HCT116 (cell line): ENCODE data around the gene DYNC2H1. TPM values are rescaled to one million over a fixed set of nuclear protein-coding genes. Genes with fewer than 3 reads are reported as not detected.

Source experiments
- ATAC-seq: fragments of 200-7000 bp; cut with Tn5 transposase; 2 replicates; pipeline ENCODE4 v1.9.1; 2020; ENCODE audit warnings: mild to moderate bottlenecking, moderate library complexity
- BruUV-seq: library from RNA; stranded (reverse); fragments of 400-500 nt; replicated peaks from 2 replicates; lab custom pipeline; 2021; lab: Mats Ljungman, UMichigan
- CTCF ChIA-PET: fragments of 300-600 bp; sonication (Branson Sonifier 250); formaldehyde crosslinking; loops from one replicate; lab custom pipeline; 2021; ENCODE audit warnings: antibody characterized with exemption; lab: Charles Lee
- POLR2A ChIA-PET: fragments of 300-600, 350-600 bp; sonication (Branson Sonifier 250); formaldehyde crosslinking; loops from one replicate; lab custom pipeline; 2021; ENCODE audit warnings: antibody characterized with exemption; lab: Charles Lee
- RAD21 ChIA-PET, 2 experiments: fragments of 300-600 bp; sonication (Branson Sonifier 250); formaldehyde crosslinking; loops; one replicate each; lab custom pipeline; 2023; ENCODE audit warnings: low total read pairs in 2 of 2; ENCODE audit not compliant: uncharacterized antibody in 2 of 2, unreplicated experiment in 2 of 2, low non-redundant PET in 1 of 2; lab: Charles Lee
- DNase-seq: peaks from one replicate; pipeline ENCODE4 v3.0.0-alpha.2; 2010; ENCODE audit warnings: low read depth, low spot score
- H2AFZ ChIP-seq: fragments of 200-600 bp; shearing (Covaris generic), sonication (generic); 2 replicates; pipeline ENCODE4 v1.6.1; 2017; ENCODE audit warnings: low read depth, mixed run types, mixed read lengths, antibody characterized with exemption, low read length; ENCODE audit not compliant: poor library complexity, severe bottlenecking
- H3K27ac ChIP-seq: 2 replicates; pipeline ENCODE4 v1.5.1; 2012; ENCODE audit warnings: low read depth, low read length
- H3K27me3 ChIP-seq: fragments of 200-600 bp; sonication (generic); 2 replicates; pipeline ENCODE4 v1.6.1; 2016; ENCODE audit warnings: mixed run types, low read length, mixed read lengths; ENCODE audit not compliant: insufficient read depth
- H3K36me3 ChIP-seq, 2 experiments: fragments of 200-500 bp in 1 of 2; fragments of 200-600 bp in 1 of 2; sonication (Bioruptor generic) in 1 of 2; sonication (generic) in 1 of 2; 2 replicates each; pipeline versions ENCODE4 v1.5.1 to v1.6.1; 2014 to 2016; ENCODE audit warnings: low read length in 2 of 2, inconsistent platforms in 1 of 2, mixed read lengths in 1 of 2, mixed run types in 1 of 2; ENCODE audit not compliant: insufficient read depth in 2 of 2, control insufficient read depth in 1 of 2
- H3K4me1 ChIP-seq, 2 experiments: fragments of 200-600 bp in 1 of 2; sonication (generic) in 1 of 2; 2 replicates each; pipeline versions ENCODE4 v1.5.1 to v1.6.1; 2012 to 2017; ENCODE audit warnings: low read length in 2 of 2, inconsistent platforms in 1 of 2, mild to moderate bottlenecking in 1 of 2, mixed read lengths in 1 of 2, mixed run types in 1 of 2, moderate library complexity in 1 of 2; ENCODE audit not compliant: insufficient read depth in 2 of 2, control insufficient read depth in 1 of 2
- H3K4me2 ChIP-seq: fragments of 200-600 bp; sonication (generic); 2 replicates; pipeline ENCODE4 v1.6.1; 2017; ENCODE audit warnings: mixed run types, low read length, mixed read lengths
- H3K4me3 ChIP-seq, 2 experiments: fragments of 200-600 bp in 1 of 2; sonication (generic) in 1 of 2; replicated peaks in 1 of 2; 2 replicates each; pipeline ENCODE4 v1.5.1; 2011 to 2016; ENCODE audit warnings: low read length in 2 of 2, control low read depth in 1 of 2, low read depth in 1 of 2, mild to moderate bottlenecking in 1 of 2, mixed read lengths in 1 of 2, mixed run types in 1 of 2
- H3K79me2 ChIP-seq: fragments of 200-600 bp; sonication (generic); 2 replicates; pipeline ENCODE4 v1.6.1; 2017; ENCODE audit warnings: mild to moderate bottlenecking, mixed run types, low read length, moderate library complexity, mixed read lengths; ENCODE audit not compliant: insufficient read depth
- H3K9ac ChIP-seq: fragments of 200-600 bp; sonication (generic); 2 replicates; pipeline ENCODE4 v1.6.1; 2016; ENCODE audit warnings: low read length, mixed read lengths
- H3K9me2 ChIP-seq: fragments of 200-600 bp; sonication (generic), shearing (Covaris generic); 2 replicates; pipeline ENCODE4 v1.6.1; 2017; ENCODE audit warnings: mixed run types, mild to moderate bottlenecking, moderate library complexity; ENCODE audit not compliant: insufficient read depth
- H3K9me3 ChIP-seq, 2 experiments: fragments of 200-500 bp in 1 of 2; fragments of 200-600 bp in 1 of 2; sonication (Bioruptor generic) in 1 of 2; sonication (generic) in 1 of 2; 2 replicates each; pipeline ENCODE4 v1.6.1; 2014 to 2017; ENCODE audit warnings: low read length in 2 of 2, mixed read lengths in 2 of 2, inconsistent platforms in 1 of 2, low read depth in 1 of 2, mild to moderate bottlenecking in 1 of 2, mixed run types in 1 of 2, moderate library complexity in 1 of 2; ENCODE audit not compliant: control insufficient read depth in 1 of 2, insufficient read depth in 1 of 2
- H4K20me1 ChIP-seq: fragments of 200-600 bp; sonication (generic), shearing (Covaris generic); 2 replicates; pipeline ENCODE4 v1.6.1; 2017; ENCODE audit warnings: mixed run types, mild to moderate bottlenecking, moderate library complexity; ENCODE audit not compliant: insufficient read depth
- CEBPB ChIP-seq: IDR thresholded peaks from 2 replicates; pipeline ENCODE4 v1.6.1; 2012; ENCODE audit warnings: low read depth
- EGR1 ChIP-seq: IDR thresholded peaks from 2 replicates; pipeline ENCODE4 v1.6.1; 2012; ENCODE audit warnings: low read depth
- ELF1 ChIP-seq: IDR thresholded peaks from 2 replicates; pipeline ENCODE4 v1.6.1; 2012; ENCODE audit warnings: low read depth, borderline replicate concordance
- EZH2phosphoT487 ChIP-seq: fragments of 200-600 bp; IDR thresholded peaks from 2 replicates; pipeline ENCODE4 v1.6.1; 2018; ENCODE audit warnings: antibody characterized with exemption, borderline replicate concordance
- JUND ChIP-seq: IDR thresholded peaks from 2 replicates; pipeline ENCODE4 v1.6.1; 2012
- REST ChIP-seq: IDR thresholded peaks from 2 replicates; pipeline ENCODE4 v1.6.1; 2012; ENCODE audit warnings: low read depth
- SP1 ChIP-seq: IDR thresholded peaks from 2 replicates; pipeline ENCODE4 v1.6.1; 2012; ENCODE audit warnings: low read depth
- SRF ChIP-seq: IDR thresholded peaks from 2 replicates; pipeline ENCODE4 v1.6.1; 2012; ENCODE audit warnings: low read depth
- YY1 ChIP-seq: IDR thresholded peaks from 2 replicates; pipeline ENCODE4 v1.6.1; 2011; ENCODE audit warnings: low read length, low read depth, moderate library complexity, mild to moderate bottlenecking; ENCODE audit not compliant: insufficient replicate concordance; ENCODE audit errors: extremely low read depth
- intact Hi-C: fragments of 100-400 bp; cut with micrococcal nuclease; formaldehyde crosslinking; loops from 2 replicates; pipeline ENCODE4 v1.10.0; 2022
- total RNA-seq: library from RNA; stranded (reverse); gene quantifications from one replicate; pipeline ENCODE4 v1.2.1, GENCODE V29; 2021; ENCODE audit not compliant: unreplicated experiment
- TF ChIP-seq, protein P1 (sequence below): IDR thresholded peaks from 2 replicates; pipeline ENCODE4 v1.6.1; 2012

DYNC2H1 gene
- total RNA-seq, 1 experiment from 2014 or later = 1.5 TPM

- ATAC-seq (no peak), DNase-seq (no peak)
- intact Hi-C loops = no loop called here
- H3K4me2 ChIP-seq = no peak overlapping the region
- no peaks in the 10 kb centered on the region for H3K9me3 ChIP-seq
- H3K27ac ChIP-seq = no peak overlapping the region
- ChIA-PET RAD21 (no interaction called here), POLR2A (no interaction called here)
- BruUV-seq = no TSS peak
- H3K4me1 ChIP-seq = no peaks in the 10 kb centered on the region
- no peak overlapping the region for H3K4me3 ChIP-seq
- H3K9me2 ChIP-seq = no peaks in the 10 kb centered on the region
- H3K9ac ChIP-seq = no peak overlapping the region
- no peaks in the 10 kb centered on the region for H3K36me3 ChIP-seq
- H3K79me2 ChIP-seq = no peaks in the 10 kb centered on the region
- H4K20me1 ChIP-seq = no peaks in the 10 kb centered on the region
- TF ChIP-seq JUND = no peak
- TF ChIP-seq YY1 = no peak
- no peak for TF ChIP-seq CEBPB
- TF ChIP-seq, protein P1, sequence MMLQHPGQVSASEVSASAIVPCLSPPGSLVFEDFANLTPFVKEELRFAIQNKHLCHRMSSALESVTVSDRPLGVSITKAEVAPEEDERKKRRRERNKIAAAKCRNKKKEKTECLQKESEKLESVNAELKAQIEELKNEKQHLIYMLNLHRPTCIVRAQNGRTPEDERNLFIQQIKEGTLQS = no peak
- TF ChIP-seq, all 23 proteins: peak for 0
- CTCF ChIA-PET = no interaction called here
- H2AFZ ChIP-seq = no peak overlapping the region
- no peaks in the 10 kb centered on the region for H3K27me3 ChIP-seq
Observed at GRCh38 chr11:103358251-103358650, 249.0 kb downstream of the DYNC2H1 start.

DNA sequence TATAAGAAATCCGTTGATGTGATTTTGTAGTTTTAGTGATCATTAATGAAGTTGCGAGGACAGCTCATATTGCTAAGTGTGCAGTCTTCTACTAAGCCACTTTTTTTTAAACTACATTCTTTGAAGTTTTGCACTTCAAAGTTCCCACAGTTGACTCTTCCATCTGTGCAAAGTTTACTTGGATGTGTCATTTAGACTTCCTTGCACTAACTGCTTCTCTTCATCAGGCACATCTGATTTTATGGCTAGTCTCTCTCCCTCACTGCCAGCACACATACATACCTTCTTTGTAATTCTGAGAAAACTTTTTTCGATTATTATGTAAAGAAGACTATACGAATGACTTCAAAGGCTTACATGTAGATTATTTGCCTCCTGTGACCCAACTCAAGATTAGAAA, 250.0 kb downstream of the DYNC2H1 start:
- ATAC-seq = no peak
- intact Hi-C loops = no loop called here
- no peaks in the 10 kb centered on the region for H3K79me2 ChIP-seq
- CTCF ChIA-PET = no interaction called here
- BruUV-seq = no TSS peak
- H2AFZ ChIP-seq = no peak overlapping the region
- no peaks in the 10 kb centered on the region for H4K20me1 ChIP-seq
- RAD21 ChIA-PET = no interaction called here
- POLR2A ChIA-PET = no interaction called here
- no peak overlapping the region for H3K4me3 ChIP-seq
- H3K36me3 ChIP-seq = no peaks in the 10 kb centered on the region
- H3K27ac ChIP-seq = no peak overlapping the region
- H3K9ac ChIP-seq = no peak overlapping the region
- no peak for DNase-seq
- no peaks in the 10 kb centered on the region for H3K9me3 ChIP-seq
- no peak overlapping the region for H3K4me2 ChIP-seq
- H3K4me1 ChIP-seq = no peaks in the 10 kb centered on the region
- no peaks in the 10 kb centered on the region for H3K9me2 ChIP-seq
- TF ChIP-seq, protein P1 = no peak
- TF ChIP-seq SP1 (no peak), SRF (no peak), REST (no peak), CEBPB (no peak), ELF1 (no peak), EGR1 (no peak), EZH2phosphoT487 (no peak)
- no peaks in the 10 kb centered on the region for H3K27me3 ChIP-seq
